ENCODE results near the gene EPC1.
"Not testable (repeated sequence)": the region's sequence is repeated elsewhere in the genome, so short reads cannot be mapped to it uniquely, and the experiment has no call there.

Gene EPC1

DNA sequence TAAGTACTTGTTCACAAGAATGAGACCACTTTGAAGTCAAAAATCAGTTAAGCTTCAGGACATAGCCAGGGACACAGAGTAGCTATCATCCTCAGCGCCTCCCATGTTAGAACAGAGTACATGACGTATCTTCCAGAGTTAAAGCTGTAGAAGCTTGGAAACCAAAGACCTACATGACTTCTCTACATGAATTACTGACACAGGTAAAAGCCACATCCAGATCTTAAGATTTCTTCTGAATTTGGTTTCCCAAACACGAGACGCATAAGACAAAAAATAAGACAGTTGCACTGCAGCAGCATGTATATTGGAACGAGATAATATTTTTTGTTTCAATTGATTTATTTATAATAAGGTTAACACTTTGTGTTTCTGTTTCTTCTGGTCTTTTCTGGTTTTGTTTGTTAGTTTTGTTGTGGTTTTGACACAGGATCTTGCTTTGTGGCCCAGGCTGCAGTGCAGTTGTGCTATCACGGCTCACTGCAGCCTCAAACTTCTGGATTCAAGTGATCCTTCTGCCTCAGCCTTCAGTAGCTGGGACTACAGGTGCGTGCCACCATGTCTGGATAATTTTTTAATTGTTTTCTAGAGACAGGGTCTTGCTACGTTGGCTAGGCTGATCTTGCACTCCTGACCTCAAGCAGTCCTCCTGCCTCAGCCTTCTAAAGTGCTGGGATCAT is 10.2 kb upstream of the EPC1 start:
- H3K4me3 Mint-ChIP-seq = no peak overlapping the region
- H3K9me3 Mint-ChIP-seq = no peaks in the 10 kb centered on the region
- H3K36me3 Mint-ChIP-seq = peaks cover 19% of the 10 kb centered on the region
- H3K27me3 Mint-ChIP-seq = no peaks in the 10 kb centered on the region
- H3K27ac Mint-ChIP-seq = no peak overlapping the region
- H3K4me1 Mint-ChIP-seq = peaks cover 42% of the 10 kb centered on the region
- ATAC-seq = no peak

GRCh38 chr10:32354690-32355089 is 7.7 kb upstream of the EPC1 start:
- Mint-ChIP-seq H3K4me1 (peaks cover 51% of the 10 kb centered on the region), H3K36me3 (peaks cover 11% of the 10 kb centered on the region)
- H3K27me3 Mint-ChIP-seq, H3K4me3 Mint-ChIP-seq, H3K27ac Mint-ChIP-seq, ATAC-seq, H3K9me3 Mint-ChIP-seq: not testable (repeated sequence)

GRCh38 chr10:32350811-32351350 is 3.9 kb upstream of the EPC1 start:
- peak overlapping the region; percentile 10 for H3K4me3 Mint-ChIP-seq

GRCh38 chr10:32349968-32350738 is 3.2 kb upstream of the EPC1 start:
- Mint-ChIP-seq H3K4me3 (no peak overlapping the region), H3K27me3 (no peaks in the 10 kb centered on the region), H3K27ac (peak overlapping the region; percentile 100), H3K36me3 (no peaks in the 10 kb centered on the region), H3K4me1 (peaks cover 65% of the 10 kb centered on the region), H3K9me3 (no peaks in the 10 kb centered on the region)
- no peak for ATAC-seq

More at GRCh38 chr10:32350811-32351350, 3.9 kb upstream of the EPC1 start:
- peaks cover 3% of the 10 kb centered on the region for H3K36me3 Mint-ChIP-seq
- ATAC-seq = no peak
- H3K9me3 Mint-ChIP-seq = no peaks in the 10 kb centered on the region
- no peaks in the 10 kb centered on the region for H3K27me3 Mint-ChIP-seq
- H3K27ac Mint-ChIP-seq = peak overlapping the region; percentile 48
- H3K4me1 Mint-ChIP-seq = peaks cover 63% of the 10 kb centered on the region

- no peak for ATAC-seq
- Mint-ChIP-seq H3K9me3 (no peaks in the 10 kb centered on the region), H3K4me1 (peaks cover 69% of the 10 kb centered on the region), H3K27me3 (no peaks in the 10 kb centered on the region), H3K27ac (peak overlapping the region; percentile 100), H3K36me3 (peaks cover 6% of the 10 kb centered on the region), H3K4me3 (no peak overlapping the region)
Observed at GRCh38 chr10:32349199-32349585, 2.2 kb upstream of the EPC1 start.

- ATAC-seq = no peak
- no peaks in the 10 kb centered on the region for H3K9me3 Mint-ChIP-seq
- peaks cover 69% of the 10 kb centered on the region for H3K4me1 Mint-ChIP-seq
- no peaks in the 10 kb centered on the region for H3K27me3 Mint-ChIP-seq
- H3K4me3 Mint-ChIP-seq = peak overlapping the region; percentile 83
- peaks cover 9% of the 10 kb centered on the region for H3K36me3 Mint-ChIP-seq
- H3K27ac Mint-ChIP-seq = peak overlapping the region; percentile 100
Observed at GRCh38 chr10:32348297-32349198, 1.6 kb upstream of the EPC1 start.

DNA sequence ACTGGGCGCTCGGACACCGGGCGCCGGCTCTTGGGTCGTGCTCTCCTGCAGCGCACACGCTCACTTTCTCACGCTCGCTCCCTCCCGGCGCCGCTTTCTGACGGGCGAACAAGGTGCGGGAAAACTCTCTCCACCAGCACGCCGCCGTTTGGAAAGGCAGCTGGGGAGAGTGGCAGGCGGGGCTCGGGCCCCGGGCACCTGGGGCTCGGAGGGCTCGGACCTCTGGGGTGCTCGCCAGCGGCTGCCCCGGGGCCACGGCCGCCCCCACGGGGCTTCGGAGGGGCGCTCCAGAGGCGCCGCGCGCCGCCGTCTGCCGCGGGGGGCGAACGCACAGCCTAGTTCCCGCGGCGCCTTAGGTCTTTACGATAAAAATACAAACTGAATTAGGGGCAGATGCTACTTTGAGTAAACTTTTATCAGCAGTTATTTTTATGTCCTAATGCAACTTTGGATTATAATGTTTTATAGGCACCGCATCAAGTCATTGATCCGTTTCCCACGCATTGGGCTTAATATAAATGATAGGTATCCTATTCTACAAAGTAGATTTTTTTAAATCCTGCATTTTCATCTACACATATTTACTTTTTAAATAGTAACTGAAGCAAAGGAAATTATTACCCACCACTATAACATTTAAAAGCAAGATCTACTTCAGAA is 535 bp upstream of the EPC1 start:
- H3K4me1 Mint-ChIP-seq = peaks cover 60% of the 10 kb centered on the region
- peak; percentile 7 for ATAC-seq
- H3K4me3 Mint-ChIP-seq = peak overlapping the region; percentile 83
- H3K27me3 Mint-ChIP-seq = no peaks in the 10 kb centered on the region
- peak overlapping the region; percentile 100 for H3K27ac Mint-ChIP-seq
- peaks cover 9% of the 10 kb centered on the region for H3K36me3 Mint-ChIP-seq
- H3K9me3 Mint-ChIP-seq = no peaks in the 10 kb centered on the region

GRCh38 chr10:32346134-32346550 is 816 bp downstream of the EPC1 start:
- peak; percentile 95 for ATAC-seq
- H3K9me3 Mint-ChIP-seq = no peaks in the 10 kb centered on the region
- peak overlapping the region; percentile 100 for H3K27ac Mint-ChIP-seq
- H3K4me1 Mint-ChIP-seq = peaks cover 63% of the 10 kb centered on the region
- H3K4me3 Mint-ChIP-seq = peak overlapping the region; percentile 96
- H3K36me3 Mint-ChIP-seq = peaks cover 9% of the 10 kb centered on the region
- no peaks in the 10 kb centered on the region for H3K27me3 Mint-ChIP-seq

GRCh38 chr10:32341596-32341995 is 5.4 kb downstream of the EPC1 start:
- Mint-ChIP-seq H3K27ac (no peak overlapping the region), H3K27me3 (no peaks in the 10 kb centered on the region)

GRCh38 chr10:32340596-32341180 is 6.3 kb downstream of the EPC1 start:
- peaks cover 70% of the 10 kb centered on the region for H3K4me1 Mint-ChIP-seq
- no peak overlapping the region for H3K27ac Mint-ChIP-seq
- H3K9me3 Mint-ChIP-seq = no peaks in the 10 kb centered on the region
- H3K36me3 Mint-ChIP-seq = peaks cover 40% of the 10 kb centered on the region
- H3K27me3 Mint-ChIP-seq = no peaks in the 10 kb centered on the region
- H3K4me3 Mint-ChIP-seq = no peak overlapping the region
- no peak for ATAC-seq

More at GRCh38 chr10:32341596-32341995, 5.4 kb downstream of the EPC1 start:
- H3K4me1 Mint-ChIP-seq = peaks cover 61% of the 10 kb centered on the region
- ATAC-seq = no peak
- no peaks in the 10 kb centered on the region for H3K9me3 Mint-ChIP-seq
- H3K4me3 Mint-ChIP-seq = no peak overlapping the region
- peaks cover 30% of the 10 kb centered on the region for H3K36me3 Mint-ChIP-seq

GRCh38 chr10:32338262-32338661 is 8.7 kb downstream of the EPC1 start:
- Mint-ChIP-seq H3K27me3 (no peaks in the 10 kb centered on the region), H3K4me1 (peaks cover 76% of the 10 kb centered on the region), H3K9me3 (no peaks in the 10 kb centered on the region), H3K4me3 (peak overlapping the region; percentile 0), H3K27ac (peak overlapping the region; percentile 8), H3K36me3 (peaks cover 41% of the 10 kb centered on the region)
- ATAC-seq = no peak

DNA sequence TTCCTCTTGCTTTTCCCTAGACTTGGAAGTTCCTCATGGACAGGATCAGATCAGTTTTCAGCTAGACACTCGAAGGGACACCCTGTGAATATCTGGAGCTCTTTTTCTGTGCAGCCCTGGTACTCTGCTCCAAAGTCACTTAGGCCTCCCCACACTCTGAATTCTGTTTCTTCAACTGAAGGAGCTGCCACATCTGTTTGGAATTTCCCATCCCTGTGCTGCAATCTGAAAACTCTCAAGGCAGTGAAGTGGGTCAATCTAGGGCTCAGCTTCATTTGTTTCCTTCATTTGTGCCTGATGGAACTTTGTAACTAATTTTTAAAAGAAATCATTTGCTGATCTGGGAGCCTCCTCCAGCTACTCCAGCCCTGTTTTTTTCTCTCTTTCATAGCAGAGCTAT is 9.6 kb downstream of the EPC1 start:
- Mint-ChIP-seq H3K9me3 (no peaks in the 10 kb centered on the region), H3K36me3 (peaks cover 49% of the 10 kb centered on the region), H3K4me3 (peak overlapping the region; percentile 4), H3K27ac (peak overlapping the region; percentile 8), H3K4me1 (peaks cover 83% of the 10 kb centered on the region), H3K27me3 (no peaks in the 10 kb centered on the region)
- ATAC-seq = no peak

DNA sequence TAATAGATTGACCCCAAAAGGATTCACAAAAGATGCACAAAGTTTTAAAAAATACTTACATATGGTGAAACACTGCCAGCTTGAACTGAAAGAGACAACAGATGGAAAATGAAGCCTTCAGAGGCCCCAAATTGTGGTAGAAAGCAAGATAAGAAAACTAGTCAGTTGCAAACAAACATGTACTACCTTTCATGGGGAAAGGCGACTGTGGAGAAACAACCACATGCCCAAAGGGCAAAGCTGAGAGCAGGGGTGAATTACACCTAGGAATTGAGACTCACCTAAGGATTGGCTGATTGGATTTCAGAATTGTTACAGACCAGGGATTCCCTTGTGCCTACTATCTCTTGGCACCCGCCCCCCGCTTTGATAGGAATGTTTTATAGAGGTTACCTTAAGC is 13.1 kb downstream of the EPC1 start:
- H3K4me3 Mint-ChIP-seq = peak overlapping the region; percentile 78
- peaks cover 47% of the 10 kb centered on the region for H3K36me3 Mint-ChIP-seq
- no peaks in the 10 kb centered on the region for H3K9me3 Mint-ChIP-seq
- no peaks in the 10 kb centered on the region for H3K27me3 Mint-ChIP-seq
- peaks cover 91% of the 10 kb centered on the region for H3K4me1 Mint-ChIP-seq
- peak overlapping the region; percentile 91 for H3K27ac Mint-ChIP-seq
- ATAC-seq = no peak

GRCh38 chr10:32332299-32332750 is 14.6 kb downstream of the EPC1 start:
- Mint-ChIP-seq H3K27me3 (no peaks in the 10 kb centered on the region), H3K9me3 (no peaks in the 10 kb centered on the region), H3K36me3 (peaks cover 38% of the 10 kb centered on the region), H3K27ac (peak overlapping the region; percentile 91), H3K4me3 (peak overlapping the region; percentile 78), H3K4me1 (peaks cover 91% of the 10 kb centered on the region)
- ATAC-seq = peak; percentile 100

Data from stimulated activated memory B cell treated with anti-CD40 and anti-IgM and Interleukin-4, amounts not matched to agents 10 μg/mL and 1 μg/mL and 100 μg/mL, for 72 hours (primary cell).